SK-N-SH treated with all-trans-retinoic acid at 6 μM for 48 hours (cell line): ENCODE data around the gene LHX6.

Experiments
- ATAC-seq: fragments of 200-7000 bp; cut with Tn5 transposase; 3 replicates; pipeline ENCODE4 v1.9.1; 2020; ENCODE audit warnings: mild to moderate bottlenecking, moderate library complexity
- ARNTL ChIP-seq: fragments of 450-650 bp; formaldehyde crosslinking; IDR thresholded peaks from 2 replicates; pipeline ENCODE4 v1.5.0; 2020; ENCODE audit warnings: low read depth, mild to moderate bottlenecking, moderate library complexity, borderline replicate concordance
- BACH2 ChIP-seq: fragments of 250-450 bp; sonication (Bioruptor Pico); IDR thresholded peaks from 2 replicates; pipeline ENCODE4 v1.9.0; 2021; ENCODE audit warnings: mild to moderate bottlenecking, borderline replicate concordance
- CREB5 ChIP-seq: fragments of 250-450 bp; sonication (Bioruptor Pico); IDR thresholded peaks from 2 replicates; pipeline ENCODE4 v1.5.1; 2020; ENCODE audit warnings: low read depth, mild to moderate bottlenecking, moderate library complexity
- CSDC2 ChIP-seq: fragments of 250-450 bp; sonication (Bioruptor Pico); IDR thresholded peaks from 2 replicates; pipeline ENCODE4 v1.5.0; 2020; ENCODE audit warnings: mild to moderate bottlenecking, moderate library complexity
- CSRNP3 ChIP-seq: fragments of 250-450 bp; sonication (Bioruptor Pico); IDR thresholded peaks from 2 replicates; pipeline ENCODE4 v1.5.1; 2021; ENCODE audit warnings: mild to moderate bottlenecking, moderate library complexity
- ESRRG ChIP-seq: fragments of 250-450 bp; sonication (Bioruptor Pico); IDR thresholded peaks from 2 replicates; pipeline ENCODE4 v1.6.1; 2021; ENCODE audit warnings: mild to moderate bottlenecking
- GLIS3 ChIP-seq: fragments of 250-450 bp; sonication (Bioruptor Pico); IDR thresholded peaks from 2 replicates; pipeline ENCODE4 v1.5.0; 2020; ENCODE audit warnings: mild to moderate bottlenecking, moderate library complexity
- ISL1 ChIP-seq: fragments of 250-450 bp; sonication (Bioruptor Pico); IDR thresholded peaks from 2 replicates; pipeline ENCODE4 v2.1.2; 2022; ENCODE audit warnings: mild to moderate bottlenecking, moderate library complexity
- OSR1 ChIP-seq: fragments of 250-450 bp; sonication (Bioruptor Pico); IDR thresholded peaks from 2 replicates; pipeline ENCODE4 v1.8.0; 2022; ENCODE audit warnings: moderate library complexity, mild to moderate bottlenecking, inconsistent platforms
- PPARA ChIP-seq: fragments of 250-450 bp; sonication (Bioruptor Pico); IDR thresholded peaks from 2 replicates; pipeline ENCODE4 v1.5.0; 2020; ENCODE audit warnings: mild to moderate bottlenecking, borderline replicate concordance
- RARB ChIP-seq: fragments of 250-450 bp; sonication (Bioruptor Pico); IDR thresholded peaks from 2 replicates; pipeline ENCODE4 v1.8.0; 2021; ENCODE audit warnings: mild to moderate bottlenecking, moderate library complexity
- SNAI2 ChIP-seq: fragments of 250-450 bp; sonication (Bioruptor Pico); IDR thresholded peaks from 2 replicates; pipeline ENCODE4 v1.5.0; 2020; ENCODE audit warnings: mild to moderate bottlenecking, moderate library complexity
- TCF4 ChIP-seq: fragments of 250-450 bp; sonication (Bioruptor Pico); IDR thresholded peaks from 2 replicates; pipeline ENCODE4 v1.8.0; 2021; ENCODE audit warnings: mild to moderate bottlenecking, moderate library complexity, borderline replicate concordance
- TSHZ2 ChIP-seq: fragments of 250-450 bp; sonication (Bioruptor Pico); IDR thresholded peaks from 2 replicates; pipeline ENCODE4 v1.5.0; 2020; ENCODE audit warnings: mild to moderate bottlenecking, moderate library complexity
- ZC3H10 ChIP-seq: fragments of 250-450 bp; sonication (Bioruptor Pico); IDR thresholded peaks from 2 replicates; pipeline ENCODE4 v1.5.1; 2021; ENCODE audit warnings: mild to moderate bottlenecking, moderate library complexity
- ZFP3 ChIP-seq: fragments of 250-450 bp; sonication (Bioruptor Pico); IDR thresholded peaks from 2 replicates; pipeline ENCODE4 v1.5.0; 2020; ENCODE audit warnings: mild to moderate bottlenecking, moderate library complexity
- ZFP30 ChIP-seq: fragments of 450-650 bp; formaldehyde crosslinking; IDR thresholded peaks from 2 replicates; pipeline ENCODE4 v1.5.0; 2022; ENCODE audit warnings: mild to moderate bottlenecking, moderate library complexity
- ZNF565 ChIP-seq: fragments of 450-650 bp; formaldehyde crosslinking; conservative IDR thresholded peaks from 2 replicates; pipeline ENCODE4 v1.5.0; 2020; ENCODE audit warnings: low read depth, mild to moderate bottlenecking, moderate library complexity
- ZNF8 ChIP-seq: fragments of 450-650 bp; formaldehyde crosslinking; IDR thresholded peaks from 2 replicates; pipeline ENCODE4 v1.5.0; 2020; ENCODE audit warnings: mild to moderate bottlenecking, moderate library complexity
- TF ChIP-seq, protein P1 (sequence below): fragments of 250-450 bp; sonication (Bioruptor Pico); IDR thresholded peaks from 2 replicates; pipeline ENCODE4 v1.8.0; 2021; ENCODE audit warnings: low read depth, mild to moderate bottlenecking, moderate library complexity, borderline replicate concordance
- TF ChIP-seq, protein P2 (sequence below): fragments of 250-450 bp; sonication (Bioruptor Pico); IDR thresholded peaks from 2 replicates; pipeline ENCODE4 v1.8.0; 2020; ENCODE audit warnings: mild to moderate bottlenecking, moderate library complexity, borderline replicate concordance

Gene LHX6

GRCh38 chr9:122261469-122261881 lies 32.7 kb upstream of the LHX6 start:
- TF ChIP-seq OSR1 = no peak
- TF ChIP-seq TSHZ2 = no peak
- TF ChIP-seq ZNF8 (CRISPR knock-in tag) = no peak
- no peak for TF ChIP-seq RARB (CRISPR knock-in tag)
- TF ChIP-seq, protein P1, sequence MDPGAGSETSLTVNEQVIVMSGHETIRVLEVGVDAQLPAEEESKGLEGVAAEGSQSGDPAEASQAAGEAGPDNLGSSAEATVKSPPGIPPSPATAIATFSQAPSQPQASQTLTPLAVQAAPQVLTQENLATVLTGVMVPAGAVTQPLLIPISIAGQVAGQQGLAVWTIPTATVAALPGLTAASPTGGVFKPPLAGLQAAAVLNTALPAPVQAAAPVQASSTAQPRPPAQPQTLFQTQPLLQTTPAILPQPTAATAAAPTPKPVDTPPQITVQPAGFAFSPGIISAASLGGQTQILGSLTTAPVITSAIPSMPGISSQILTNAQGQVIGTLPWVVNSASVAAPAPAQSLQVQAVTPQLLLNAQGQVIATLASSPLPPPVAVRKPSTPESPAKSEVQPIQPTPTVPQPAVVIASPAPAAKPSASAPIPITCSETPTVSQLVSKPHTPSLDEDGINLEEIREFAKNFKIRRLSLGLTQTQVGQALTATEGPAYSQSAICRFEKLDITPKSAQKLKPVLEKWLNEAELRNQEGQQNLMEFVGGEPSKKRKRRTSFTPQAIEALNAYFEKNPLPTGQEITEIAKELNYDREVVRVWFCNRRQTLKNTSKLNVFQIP = no peak
- no peak for TF ChIP-seq TCF4 (CRISPR knock-in tag)
- no peak for TF ChIP-seq CSRNP3 (CRISPR knock-in tag)
- no peak for TF ChIP-seq SNAI2 (CRISPR knock-in tag)
- no peak for TF ChIP-seq ZNF565 (CRISPR knock-in tag)
- no peak for TF ChIP-seq ZFP30 (CRISPR knock-in tag)
- TF ChIP-seq ZC3H10 (CRISPR knock-in tag) = no peak
- TF ChIP-seq, protein P2, sequence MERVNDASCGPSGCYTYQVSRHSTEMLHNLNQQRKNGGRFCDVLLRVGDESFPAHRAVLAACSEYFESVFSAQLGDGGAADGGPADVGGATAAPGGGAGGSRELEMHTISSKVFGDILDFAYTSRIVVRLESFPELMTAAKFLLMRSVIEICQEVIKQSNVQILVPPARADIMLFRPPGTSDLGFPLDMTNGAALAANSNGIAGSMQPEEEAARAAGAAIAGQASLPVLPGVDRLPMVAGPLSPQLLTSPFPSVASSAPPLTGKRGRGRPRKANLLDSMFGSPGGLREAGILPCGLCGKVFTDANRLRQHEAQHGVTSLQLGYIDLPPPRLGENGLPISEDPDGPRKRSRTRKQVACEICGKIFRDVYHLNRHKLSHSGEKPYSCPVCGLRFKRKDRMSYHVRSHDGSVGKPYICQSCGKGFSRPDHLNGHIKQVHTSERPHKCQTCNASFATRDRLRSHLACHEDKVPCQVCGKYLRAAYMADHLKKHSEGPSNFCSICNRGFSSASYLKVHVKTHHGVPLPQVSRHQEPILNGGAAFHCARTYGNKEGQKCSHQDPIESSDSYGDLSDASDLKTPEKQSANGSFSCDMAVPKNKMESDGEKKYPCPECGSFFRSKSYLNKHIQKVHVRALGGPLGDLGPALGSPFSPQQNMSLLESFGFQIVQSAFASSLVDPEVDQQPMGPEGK (CRISPR knock-in tag) = no peak
- no peak for TF ChIP-seq PPARA (CRISPR knock-in tag)
- no peak for TF ChIP-seq ZFP3 (CRISPR knock-in tag)
- TF ChIP-seq ESRRG (CRISPR knock-in tag) = no peak
- no peak for TF ChIP-seq CREB5 (CRISPR knock-in tag)
- no peak for TF ChIP-seq CSDC2 (CRISPR knock-in tag)
- no peak for TF ChIP-seq ISL1 (CRISPR knock-in tag)
- no peak for TF ChIP-seq GLIS3 (CRISPR knock-in tag)
- TF ChIP-seq BACH2 (CRISPR knock-in tag) = no peak
- no peak for ATAC-seq

DNA sequence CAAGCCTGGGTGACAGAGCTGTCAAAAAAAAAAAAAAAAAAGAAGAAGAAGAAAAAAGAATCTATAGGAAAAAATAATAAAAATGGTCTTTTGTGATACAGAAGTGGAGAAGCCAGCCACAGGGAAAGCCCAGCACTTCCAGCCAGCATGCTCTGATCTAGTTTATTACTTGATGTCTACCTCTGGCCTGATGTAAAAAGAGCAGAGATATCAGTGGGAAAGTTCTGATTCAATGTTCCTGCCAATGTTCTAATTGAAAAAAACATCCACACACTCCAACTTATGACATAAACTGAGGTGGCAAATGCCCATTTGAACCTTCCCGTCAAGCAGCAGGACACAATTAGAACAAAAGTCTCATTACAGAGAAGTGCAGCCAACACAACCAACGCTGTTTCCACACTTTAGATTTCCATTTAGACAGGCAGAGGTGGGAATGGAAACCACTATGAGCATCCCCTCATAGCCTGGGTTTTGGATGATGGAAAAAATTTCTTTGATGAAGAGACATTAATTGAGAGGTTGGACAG lies 30.2 kb upstream of the LHX6 start:
- TF ChIP-seq RARB (CRISPR knock-in tag) (no peak), GLIS3 (CRISPR knock-in tag) (no peak), ZNF565 (CRISPR knock-in tag) (no peak), ZNF8 (CRISPR knock-in tag) (no peak)
- TF ChIP-seq, protein P1 = no peak
- ATAC-seq = no peak

DNA sequence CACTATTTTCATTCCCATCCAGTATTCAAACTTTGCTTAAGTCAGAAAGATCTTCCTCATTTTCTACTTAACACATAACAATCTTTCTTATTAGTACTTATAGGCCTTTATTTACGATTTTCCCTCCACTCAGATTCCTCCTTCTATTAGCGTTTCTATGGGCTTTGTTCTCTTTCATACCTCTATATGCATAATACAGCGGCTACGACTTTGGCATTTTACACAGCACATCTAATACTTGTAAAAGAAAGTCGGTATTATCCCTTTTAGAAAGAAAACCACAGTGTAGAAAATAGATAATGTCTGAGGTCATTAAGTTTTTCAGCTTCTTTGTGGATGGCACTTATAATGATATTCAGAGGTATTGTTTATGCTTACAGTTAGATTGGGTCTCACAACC lies 27.4 kb upstream of the LHX6 start:
- no peak for ATAC-seq
- no peak for TF ChIP-seq ZC3H10 (CRISPR knock-in tag)
- TF ChIP-seq ZNF565 (CRISPR knock-in tag) = no peak
- no peak for TF ChIP-seq BACH2 (CRISPR knock-in tag)
- TF ChIP-seq ARNTL (CRISPR knock-in tag) = no peak
- no peak for TF ChIP-seq CREB5 (CRISPR knock-in tag)
- no peak for TF ChIP-seq ZFP30 (CRISPR knock-in tag)
- no peak for TF ChIP-seq TSHZ2
- no peak for TF ChIP-seq RARB (CRISPR knock-in tag)
